Gastrocnemius medialis (tissue), 4 donors: Measurements from ENCODE around the gene ZNF777.

Experiments used
- CTCF ChIP-seq, 5 experiments: fragments of 450-650 bp in 3 of 5; fragments of 200-600 bp in 2 of 5; sonication (generic) in 2 of 5; IDR thresholded peaks in 4 of 5; conservative IDR thresholded peaks in 1 of 5; 1 replicate in 4 of 5; 2 replicates in 1 of 5; pipeline ENCODE4 v1.5.1; 2016 to 2019; ENCODE audit warnings: antibody characterized with exemption in 5 of 5, mild to moderate bottlenecking in 3 of 5, moderate library complexity in 3 of 5
- POLR2A ChIP-seq, 2 donors: fragments of 450-650 bp; IDR thresholded peaks; one replicate each; pipeline ENCODE4 v1.6.1; 2017; ENCODE audit warnings: antibody characterized with exemption in 2 of 2, mild to moderate bottlenecking in 2 of 2, moderate library complexity in 2 of 2

GRCh38 chr7:149427893-149428292 is 33.0 kb downstream of the ZNF777 start:
- TF ChIP-seq POLR2A (IDR thresholded peaks at IDR 0.05): no peak
- no peak for TF ChIP-seq CTCF (IDR thresholded peaks at IDR 0.05 in 4 of 5, conservative IDR thresholded peaks at IDR 0.05 in 1 of 5)
